Fibroblast of lung (primary cell): ENCODE measurements around the gene POLR1H.

ENCODE experiments used
- EZH2 ChIP-seq: IDR thresholded peaks from 2 replicates; pipeline ENCODE4 v1.5.1; 2012; ENCODE audit warnings: low read length, control low read depth, mild to moderate bottlenecking; ENCODE audit errors: missing control alignments
- TF ChIP-seq, protein P1 (sequence below), 2 donors: IDR thresholded peaks in 1 of 2; conservative IDR thresholded peaks in 1 of 2; 1 replicate in 1 of 2; 2 replicates in 1 of 2; pipeline ENCODE4 v1.5.1; 2011 to 2012; ENCODE audit warnings: low read length in 2 of 2, control low read depth in 1 of 2, inconsistent platforms in 1 of 2, low read depth in 1 of 2, mild to moderate bottlenecking in 1 of 2

DNA sequence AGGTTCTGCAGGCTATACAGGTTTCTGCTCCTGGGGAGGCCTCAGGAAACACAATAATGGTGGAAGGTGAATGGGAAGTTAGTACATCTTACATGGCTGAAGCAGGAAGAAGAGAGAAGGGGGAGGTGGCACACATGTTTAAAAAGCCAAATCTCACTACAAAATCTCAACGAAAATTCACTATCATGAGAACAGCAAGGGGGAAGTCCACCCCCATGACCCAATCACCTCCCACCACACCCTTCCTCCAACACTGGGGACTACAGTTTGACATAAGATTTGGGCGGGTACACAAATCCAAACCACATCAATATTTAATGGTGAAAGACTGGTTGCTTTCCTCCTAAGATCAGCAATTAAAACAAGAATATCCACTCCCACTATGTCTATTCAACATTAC, 13.8 kb upstream of the POLR1H start:
- TF ChIP-seq, protein P1, sequence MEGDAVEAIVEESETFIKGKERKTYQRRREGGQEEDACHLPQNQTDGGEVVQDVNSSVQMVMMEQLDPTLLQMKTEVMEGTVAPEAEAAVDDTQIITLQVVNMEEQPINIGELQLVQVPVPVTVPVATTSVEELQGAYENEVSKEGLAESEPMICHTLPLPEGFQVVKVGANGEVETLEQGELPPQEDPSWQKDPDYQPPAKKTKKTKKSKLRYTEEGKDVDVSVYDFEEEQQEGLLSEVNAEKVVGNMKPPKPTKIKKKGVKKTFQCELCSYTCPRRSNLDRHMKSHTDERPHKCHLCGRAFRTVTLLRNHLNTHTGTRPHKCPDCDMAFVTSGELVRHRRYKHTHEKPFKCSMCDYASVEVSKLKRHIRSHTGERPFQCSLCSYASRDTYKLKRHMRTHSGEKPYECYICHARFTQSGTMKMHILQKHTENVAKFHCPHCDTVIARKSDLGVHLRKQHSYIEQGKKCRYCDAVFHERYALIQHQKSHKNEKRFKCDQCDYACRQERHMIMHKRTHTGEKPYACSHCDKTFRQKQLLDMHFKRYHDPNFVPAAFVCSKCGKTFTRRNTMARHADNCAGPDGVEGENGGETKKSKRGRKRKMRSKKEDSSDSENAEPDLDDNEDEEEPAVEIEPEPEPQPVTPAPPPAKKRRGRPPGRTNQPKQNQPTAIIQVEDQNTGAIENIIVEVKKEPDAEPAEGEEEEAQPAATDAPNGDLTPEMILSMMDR (conservative IDR thresholded peaks at IDR 0.05 in 1 of 2, IDR thresholded peaks at IDR 0.05 in 1 of 2; ENCODE audit: low read depth in 1 of 2, low read length in 2 of 2) = no peak
- TF ChIP-seq EZH2 = no peak
